Hepatocyte (in vitro differentiated cells): ENCODE data around the gene KIF20A. TPM values are rescaled to one million over a fixed set of nuclear protein-coding genes. Genes with fewer than 3 reads are reported as not detected.

Experiments
- DNase-seq: peaks from one replicate; pipeline ENCODE4 v3.0.0-alpha.2; 2016; ENCODE audit warnings: low spot score
- H2AFZ ChIP-seq: fragments of 200-600 bp; sonication (generic); 2 replicates; pipeline ENCODE4 v1.6.0; 2016; ENCODE audit warnings: antibody characterized with exemption, mild to moderate bottlenecking
- H3K27ac ChIP-seq: fragments of 200-600 bp; sonication (generic); 2 replicates; pipeline ENCODE4 v1.5.1; 2016; ENCODE audit warnings: mild to moderate bottlenecking
- H3K27me3 ChIP-seq: fragments of 200-600 bp; sonication (generic); 2 replicates; pipeline ENCODE4 v1.6.1; 2016
- H3K36me3 ChIP-seq: fragments of 200-600 bp; sonication (generic); replicated peaks from 2 replicates; pipeline ENCODE4 v1.5.1; 2016; ENCODE audit warnings: low read depth; ENCODE audit not compliant: insufficient read depth
- H3K4me1 ChIP-seq: fragments of 200-600 bp; sonication (generic); 2 replicates; pipeline ENCODE4 v1.5.1; 2016; ENCODE audit warnings: mild to moderate bottlenecking, moderate library complexity; ENCODE audit not compliant: insufficient read depth
- H3K4me2 ChIP-seq: fragments of 200-600 bp; sonication (generic); 2 replicates; pipeline ENCODE4 v1.6.0; 2016
- H3K4me3 ChIP-seq: fragments of 200-600 bp; sonication (generic); 2 replicates; pipeline ENCODE4 v1.5.1; 2016; ENCODE audit warnings: mild to moderate bottlenecking
- H3K79me2 ChIP-seq: fragments of 200-600 bp; sonication (generic); 2 replicates; pipeline ENCODE4 v1.6.0; 2017; ENCODE audit warnings: mild to moderate bottlenecking
- H3K9me2 ChIP-seq: fragments of 200-600 bp; sonication (generic); replicated peaks from 2 replicates; pipeline ENCODE4 v1.6.0; 2017; ENCODE audit warnings: mild to moderate bottlenecking; ENCODE audit not compliant: insufficient read depth
- H3K9me3 ChIP-seq: fragments of 200-600 bp; sonication (generic); 2 replicates; pipeline ENCODE4 v1.5.1; 2016; ENCODE audit warnings: low read depth, mild to moderate bottlenecking
- H4K20me1 ChIP-seq: fragments of 200-600 bp; sonication (generic); 2 replicates; pipeline ENCODE4 v1.6.0; 2016; ENCODE audit warnings: mild to moderate bottlenecking; ENCODE audit not compliant: insufficient read depth, poor library complexity, severe bottlenecking
- CTCF ChIP-seq: fragments of 200-600 bp; sonication (generic); IDR thresholded peaks from 2 replicates; pipeline ENCODE4 v1.5.1; 2016; ENCODE audit warnings: antibody characterized with exemption, mild to moderate bottlenecking; ENCODE audit not compliant: poor library complexity
- EZH2 ChIP-seq: fragments of 200-600 bp; sonication (generic); IDR thresholded peaks from 2 replicates; pipeline ENCODE4 v1.6.1; 2016; ENCODE audit warnings: antibody characterized with exemption, mild to moderate bottlenecking, borderline replicate concordance
- EZH2phosphoT487 ChIP-seq: fragments of 200-600 bp; sonication (generic); IDR thresholded peaks from one replicate; pipeline ENCODE4 v1.6.1; 2018; ENCODE audit warnings: antibody characterized with exemption, mild to moderate bottlenecking, low read depth, moderate library complexity; ENCODE audit not compliant: unreplicated experiment, severe bottlenecking
- WGBS: methylation state at CpG from one replicate; pipeline ENCODE4 v1.1.6; 2016; ENCODE audit warnings: low lambda C conversion rate; ENCODE audit errors: missing lambda C conversion rate; 5-methylcytosine and 5-hydroxymethylcytosine counted together
- polyA plus RNA-seq: library from polyadenylated mRNA; unstranded; fragments of >200 nt; fragmentation: Nextera tagmentation; extraction: Ambion mirVana; gene quantifications from 2 replicates; pipeline ENCODE4 v1.2.1, GENCODE V29; 2016
- total RNA-seq: library from RNA; depleted of rRNA; stranded (reverse); fragments of >200 nt; gene quantifications from 2 replicates; pipeline ENCODE4 v1.2.3, GENCODE V29; 2014

KIF20A gene
- total RNA-seq (12.0 and 12.3 TPM in 2 replicates), polyA plus RNA-seq (9.0 and 10.5 TPM in 2 replicates)

GRCh38 chr5:138178516-138179276 lies at the start of gene KIF20A, which contains the start of gene BRD8:
Gene KIF20A (plus strand): TSS chr5:138179112. CDS start chr5:138179681, 569 bp downstream.
Gene BRD8 (minus strand): TSS chr5:138178630. CDS start chr5:138178614, 16 bp downstream.
- peak within 1 kb of the TSS; percentile 77 for H3K27ac ChIP-seq
- H3K9me2 ChIP-seq = no peaks in the 10 kb centered on the region
- under 1% methylated on average over 41 of the region's 41 CpGs for WGBS
- peaks cover 3% of the 10 kb centered on the region for H4K20me1 ChIP-seq
- peaks cover 52% of the 10 kb centered on the region for H3K79me2 ChIP-seq
- no peak for TF ChIP-seq EZH2
- TF ChIP-seq CTCF = no peak
- TF ChIP-seq EZH2phosphoT487 = no peak
- H3K4me2 ChIP-seq = peak within 1 kb of the TSS; percentile 86
- H3K4me3 ChIP-seq = peak within 1 kb of the TSS; percentile 86
- H3K4me1 ChIP-seq = peaks cover 11% of the 10 kb centered on the region
- peak within 1 kb of the TSS; percentile 79 for H2AFZ ChIP-seq
- H3K36me3 ChIP-seq = no peaks in the 10 kb centered on the region
- no peaks in the 10 kb centered on the region for H3K9me3 ChIP-seq
- DNase-seq = peak; percentile 97
- no peaks in the 10 kb centered on the region for H3K27me3 ChIP-seq

- H3K4me2 ChIP-seq = no peak overlapping the region
- TF ChIP-seq EZH2phosphoT487 (no peak), CTCF (no peak), EZH2 (no peak)
- H2AFZ ChIP-seq = no peak overlapping the region
- 93% methylated on average over 6 of the region's 6 CpGs for WGBS
- no peaks in the 10 kb centered on the region for H3K4me1 ChIP-seq
- no peaks in the 10 kb centered on the region for H3K79me2 ChIP-seq
- no peaks in the 10 kb centered on the region for H3K9me3 ChIP-seq
- H3K4me3 ChIP-seq = no peak overlapping the region
- no peaks in the 10 kb centered on the region for H3K9me2 ChIP-seq
- no peaks in the 10 kb centered on the region for H4K20me1 ChIP-seq
- no peaks in the 10 kb centered on the region for H3K27me3 ChIP-seq
- H3K36me3 ChIP-seq = no peaks in the 10 kb centered on the region
- DNase-seq = no peak
- no peak overlapping the region for H3K27ac ChIP-seq
Observed at GRCh38 chr5:138129347-138129746, 49.6 kb upstream of the KIF20A start.

GRCh38 chr5:138132543-138132942 lies 46.4 kb upstream of the KIF20A start:
- no peaks in the 10 kb centered on the region for H3K9me2 ChIP-seq
- H3K36me3 ChIP-seq = no peaks in the 10 kb centered on the region
- no peak for DNase-seq
- WGBS = 86% methylated on average over 7 of the region's 7 CpGs
- H3K4me2 ChIP-seq = peak overlapping the region; percentile 79
- TF ChIP-seq EZH2 (no peak), EZH2phosphoT487 (no peak), CTCF (no peak)
- peak overlapping the region; percentile 60 for H2AFZ ChIP-seq
- H3K9me3 ChIP-seq = no peaks in the 10 kb centered on the region
- no peaks in the 10 kb centered on the region for H3K27me3 ChIP-seq
- no peaks in the 10 kb centered on the region for H3K79me2 ChIP-seq
- H3K27ac ChIP-seq = no peak overlapping the region
- H3K4me1 ChIP-seq = no peaks in the 10 kb centered on the region
- H3K4me3 ChIP-seq = no peak overlapping the region
- H4K20me1 ChIP-seq = no peaks in the 10 kb centered on the region
